Measurements from ENCODE around the gene ZNF695.
A peak's percentile ranks its signal among the peaks of the same experiment; 100 is the strongest.

The ZNF695 gene

DNA sequence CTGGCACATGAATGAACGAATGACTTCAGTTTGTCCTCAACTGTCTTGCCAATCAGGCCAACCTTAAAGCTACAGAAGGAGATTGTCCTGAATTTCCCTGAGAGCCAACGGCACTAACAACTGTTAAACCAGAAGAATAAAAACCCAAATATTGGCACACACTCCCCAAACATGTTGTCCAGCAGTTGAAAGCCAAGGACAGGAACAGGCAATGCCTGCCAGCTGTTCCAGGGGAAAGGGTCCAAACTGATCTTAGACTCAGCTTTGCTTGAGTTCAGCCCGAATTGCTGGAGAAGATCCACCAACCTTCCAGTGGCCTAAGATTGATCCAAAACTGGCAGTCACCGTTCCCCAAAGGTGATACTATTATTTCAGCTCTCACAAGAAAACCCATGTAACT lies 53.7 kb downstream of the ZNF695 start:
- DNase-seq = no peak

GRCh38 chr1:246951413-246951812 lies 56.4 kb downstream of the ZNF695 start:
- DNase-seq = no peak

GRCh38 chr1:246949956-246950355 lies 57.9 kb downstream of the ZNF695 start:
- peak in 1 of 2 donors; percentile 40 for DNase-seq

- DNase-seq = no peak
Observed at GRCh38 chr1:246947255-246947654, 60.6 kb downstream of the ZNF695 start.

DNA sequence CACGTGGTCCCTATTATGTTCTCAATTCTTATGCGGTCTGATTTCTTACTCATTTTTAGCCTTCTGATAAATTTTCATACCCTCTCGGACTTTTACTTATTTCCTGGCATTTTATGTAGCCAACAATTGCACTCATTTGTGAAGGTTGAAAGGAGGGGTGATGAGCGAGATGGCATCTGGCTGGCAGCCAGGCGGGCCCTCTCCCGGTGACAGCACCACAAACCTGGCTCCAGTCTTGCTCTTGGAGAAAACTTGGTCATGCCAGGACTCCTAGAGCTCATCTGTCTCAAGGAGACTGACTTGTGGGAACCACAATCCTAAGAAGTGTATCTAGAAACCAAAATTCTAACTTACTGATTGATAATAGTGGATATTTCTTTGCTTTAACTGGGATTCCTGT lies 61.5 kb downstream of the ZNF695 start:
- no peak for DNase-seq

Data from inflammatory macrophage treated with lipopolysaccharide for 1 hour (primary cell).